ENCODE results near the gene TOX2. TPM values are rescaled to one million over a fixed set of nuclear protein-coding genes. Genes with fewer than 3 reads are reported as not detected.

TOX2 gene
- total and polyA plus RNA-seq, 2 of the 8 experiments (the other 6 are each of a cell fraction or from before 2014, with no cell fraction given) = 1.8 to 3.4 TPM

DNA sequence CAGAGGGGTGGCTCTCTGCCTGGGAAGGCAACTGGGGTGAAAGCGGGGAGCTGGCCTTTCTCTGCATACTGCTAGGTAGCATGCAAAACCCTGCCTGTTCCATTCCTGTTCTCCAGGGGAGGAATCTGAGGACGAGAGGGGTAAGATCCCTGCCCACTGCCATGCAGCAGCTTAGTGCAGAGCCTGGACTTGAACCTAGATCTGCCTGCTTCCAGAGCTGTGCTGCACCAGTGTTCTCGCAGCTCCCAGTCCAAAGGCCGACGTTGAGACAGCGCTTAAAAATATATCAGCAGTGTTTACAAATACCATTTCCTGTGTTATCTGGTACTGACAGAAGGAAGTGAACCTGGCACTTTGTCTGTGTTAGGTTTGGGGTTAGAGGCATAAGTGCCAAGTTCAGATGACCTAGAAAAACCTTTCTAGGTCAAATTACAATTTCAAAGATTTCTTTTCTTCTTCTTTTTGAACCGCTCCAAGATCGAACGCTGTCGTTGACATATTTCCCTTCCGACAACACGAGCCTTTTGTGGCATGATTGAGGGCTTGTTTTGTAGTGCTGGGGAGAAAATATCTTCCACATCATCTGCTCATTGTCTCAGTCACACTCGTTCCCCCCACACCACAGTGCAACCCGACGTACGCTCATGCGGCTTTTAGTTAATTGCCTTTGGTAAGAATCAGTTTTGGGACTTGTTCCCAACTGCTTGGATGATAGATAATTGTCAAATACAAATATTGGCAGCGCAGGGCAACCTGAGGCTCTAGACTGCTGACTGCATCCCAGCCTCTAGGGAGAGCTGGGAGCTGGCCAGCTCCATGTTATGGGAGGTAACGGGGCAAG, 44.6 kb downstream of the TOX2 start:
- peaks cover 2% of the 10 kb centered on the region; the same call in 1 of the 2 replicates for H3K79me1 ChIP-seq (ENCODE audit: low read depth, low read length)
- no peak overlapping the region for H3K14ac ChIP-seq (ENCODE audit: insufficient read length)
- no peak overlapping the region for H3K4me2 ChIP-seq (ENCODE audit: insufficient read depth in 1 of 2, low read depth in 2 of 2, low read length in 2 of 2)
- H2AK5ac ChIP-seq (ENCODE audit: low read depth, low read length) = no peak overlapping the region
- peaks cover 0 to 2% of the 10 kb centered on the region in 2 experiments for H4K20me1 ChIP-seq (replicated peaks in 1 of 2; ENCODE audit: control insufficient read depth in 1 of 2, insufficient read depth in 2 of 2, low read length in 2 of 2)
- H3K4me3 ChIP-seq (ENCODE audit: extremely low read depth in 1 of 4, insufficient read depth in 2 of 4, low read depth in 3 of 4, low read length in 4 of 4) = no peak overlapping the region
- H3K4ac ChIP-seq (replicated peaks; ENCODE audit: insufficient read length, low read depth, low read length) = no peak overlapping the region
- no peak overlapping the region for H2BK5ac ChIP-seq (ENCODE audit: low read depth, low read length)
- no peak overlapping the region for H3K23ac ChIP-seq (ENCODE audit: insufficient read length)
- H4K8ac ChIP-seq (ENCODE audit: extremely low read depth, insufficient read depth, low read length) = no peak overlapping the region
- ChIA-PET POLR2A (ENCODE audit: partially characterized antibody) (no interaction called here), CTCF (ENCODE audit: partially characterized antibody) (interaction anchor here (1.4 to 1.8 kb wide), 3 partner anchors 20 to 26 kb away, joined by 3 to 6 read pairs (median 4); no protein-coding TSS in a partner anchor)
- DNase-seq (ENCODE audit: low read depth in 1 of 2, low spot score in 2 of 2) = no peak
- no peak overlapping the region for H4K91ac ChIP-seq (replicated peaks; ENCODE audit: insufficient read length, low read length)
- no peaks in the 10 kb centered on the region for H3K9me3 ChIP-seq (ENCODE audit: insufficient read depth in 2 of 2, low read depth in 1 of 2, low read length in 1 of 2)
- no peak overlapping the region for H3K56ac ChIP-seq (replicated peaks; ENCODE audit: insufficient read length, low read depth, low read length)
- H2BK20ac ChIP-seq (ENCODE audit: low read length) = no peak overlapping the region
- no peak overlapping the region for H2BK120ac ChIP-seq (replicated peaks; ENCODE audit: low read depth, low read length)
- H3K27me3 ChIP-seq (replicated peaks in 1 of 4; ENCODE audit: control insufficient read depth in 3 of 4, extremely low read depth in 1 of 4, insufficient read depth in 3 of 4, low read length in 3 of 4) = peaks cover 0 to 4% (median 0%) of the 10 kb centered on the region in 4 experiments; a peak in 3 of 7 replicates
- 94% methylated on average over 18 of the region's 19 CpGs; no CpG with 5 or more reads in 1 of the 2 experiments for WGBS, 2 experiments (ENCODE audit: extremely low coverage in 1 of 2, insufficient coverage in 1 of 2, insufficient read length in 1 of 2, insufficient replicate concordance in 2 of 2, low coverage in 1 of 2, low lambda C conversion rate in 2 of 2, missing lambda C conversion rate in 1 of 2)
- no peak overlapping the region; the same call in 1 of the 2 replicates for H2BK12ac ChIP-seq (ENCODE audit: low read depth, low read length)
- no peak overlapping the region for H3K9ac ChIP-seq (replicated peaks in 1 of 4; ENCODE audit: extremely low read depth in 1 of 4, low read depth in 3 of 4, low read length in 3 of 4)
- H3K36me3 ChIP-seq (ENCODE audit: control insufficient read depth in 2 of 4, insufficient read depth in 4 of 4, low read length in 3 of 4) = no peaks in the 10 kb centered on the region
- no peak overlapping the region for H2AFZ ChIP-seq (ENCODE audit: low read length)
- no peaks in the 10 kb centered on the region for H3K79me2 ChIP-seq (ENCODE audit: control insufficient read depth in 1 of 2, insufficient read depth in 2 of 2, low read length in 2 of 2)
- H3K27ac ChIP-seq (ENCODE audit: low read depth, low read length) = no peak overlapping the region
- no peaks in the 10 kb centered on the region; the same call in 1 of the 2 replicates for H3K23me2 ChIP-seq (ENCODE audit: low read depth, low read length)
- H3K4me1 ChIP-seq (replicated peaks in 1 of 4; ENCODE audit: control insufficient read depth in 3 of 4, insufficient read depth in 4 of 4, low read length in 3 of 4) = peaks cover 2 to 18% (median 5%) of the 10 kb centered on the region in 4 experiments; a peak in 5 of 7 replicates
- no peak overlapping the region for H2BK15ac ChIP-seq (ENCODE audit: low read length)
- no peak overlapping the region for H3K18ac ChIP-seq (ENCODE audit: extremely low read depth, low read length)
- H4K5ac ChIP-seq (ENCODE audit: insufficient read length, low read depth, low read length) = no peak overlapping the region
- FAIRE-seq = no peak
- TF ChIP-seq KDM4A (IDR thresholded peaks at IDR 0.05; ENCODE audit: low read depth, low read length, severe bottlenecking) (no peak), BACH1 (IDR thresholded peaks at IDR 0.05; ENCODE audit: low read length) (no peak), RXRA (IDR thresholded peaks at IDR 0.05; ENCODE audit: insufficient read depth, low read depth, low read length) (no peak), ZNF274 (IDR thresholded peaks at IDR 0.05; ENCODE audit: borderline replicate concordance, extremely low read depth, low read length) (no peak), RAD21 (IDR thresholded peaks at IDR 0.05 in 1 of 2, conservative IDR thresholded peaks at IDR 0.05 in 1 of 2; ENCODE audit: low read depth in 2 of 2, low read length in 2 of 2) (no peak), JUND (IDR thresholded peaks at IDR 0.05; ENCODE audit: low read length) (no peak), SIRT6 (IDR thresholded peaks at IDR 0.05; ENCODE audit: low read length) (no peak), SIX5 (IDR thresholded peaks at IDR 0.05; ENCODE audit: low read depth, low read length) (no peak), CBX5 (IDR thresholded peaks at IDR 0.05; ENCODE audit: low read depth, low read length) (no peak)
- TF ChIP-seq, protein P1, sequence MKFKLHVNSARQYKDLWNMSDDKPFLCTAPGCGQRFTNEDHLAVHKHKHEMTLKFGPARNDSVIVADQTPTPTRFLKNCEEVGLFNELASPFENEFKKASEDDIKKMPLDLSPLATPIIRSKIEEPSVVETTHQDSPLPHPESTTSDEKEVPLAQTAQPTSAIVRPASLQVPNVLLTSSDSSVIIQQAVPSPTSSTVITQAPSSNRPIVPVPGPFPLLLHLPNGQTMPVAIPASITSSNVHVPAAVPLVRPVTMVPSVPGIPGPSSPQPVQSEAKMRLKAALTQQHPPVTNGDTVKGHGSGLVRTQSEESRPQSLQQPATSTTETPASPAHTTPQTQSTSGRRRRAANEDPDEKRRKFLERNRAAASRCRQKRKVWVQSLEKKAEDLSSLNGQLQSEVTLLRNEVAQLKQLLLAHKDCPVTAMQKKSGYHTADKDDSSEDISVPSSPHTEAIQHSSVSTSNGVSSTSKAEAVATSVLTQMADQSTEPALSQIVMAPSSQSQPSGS (IDR thresholded peaks at IDR 0.05; ENCODE audit: low read length) = no peak

All from H1 (cell line).